WERI-Rb-1 (cell line): ENCODE measurements around the gene FTCD.

Experiments used
- DNase-seq: peaks from one replicate; pipeline ENCODE4 v3.0.0-alpha.2; 2020
- H3K27ac ChIP-seq: fragments of 250-450 bp; sonication (Bioruptor Pico); 2 replicates; pipeline ENCODE4 v1.5.1; 2020; ENCODE audit warnings: mild to moderate bottlenecking, moderate library complexity
- H3K27me3 ChIP-seq: fragments of 250-450 bp; sonication (Bioruptor Pico); 2 replicates; pipeline ENCODE4 v1.5.1; 2021; ENCODE audit warnings: mild to moderate bottlenecking, low read depth, moderate library complexity; ENCODE audit not compliant: insufficient read depth, severe bottlenecking
- H3K36me3 ChIP-seq: fragments of 250-450 bp; sonication (Bioruptor Pico); 2 replicates; pipeline ENCODE4 v1.5.1; 2020; ENCODE audit warnings: mild to moderate bottlenecking, moderate library complexity
- H3K4me3 ChIP-seq: 2 replicates; pipeline ENCODE4 v1.5.1; 2011; ENCODE audit warnings: low read depth, mild to moderate bottlenecking, control low read depth, low read length
- H3K9me3 ChIP-seq: fragments of 250-450 bp; sonication (Bioruptor Pico); 2 replicates; pipeline ENCODE4 v1.5.1; 2021; ENCODE audit warnings: mild to moderate bottlenecking, moderate library complexity; ENCODE audit not compliant: severe bottlenecking
- CTCF ChIP-seq: IDR thresholded peaks from 2 replicates; pipeline ENCODE4 v1.5.1; 2011; ENCODE audit warnings: low read depth, mild to moderate bottlenecking, control low read depth, inconsistent platforms, low read length

FTCD gene

GRCh38 chr21:46160657-46160906, 5.2 kb upstream of the FTCD start:
- H3K27me3 ChIP-seq = no peaks in the 10 kb centered on the region
- peaks cover 13% of the 10 kb centered on the region for H3K9me3 ChIP-seq
- DNase-seq = peak; percentile 8
- H3K36me3 ChIP-seq = peaks cover 26% of the 10 kb centered on the region
- no peak overlapping the region for H3K27ac ChIP-seq
- no peak overlapping the region for H3K4me3 ChIP-seq
- no peak for TF ChIP-seq CTCF

DNA sequence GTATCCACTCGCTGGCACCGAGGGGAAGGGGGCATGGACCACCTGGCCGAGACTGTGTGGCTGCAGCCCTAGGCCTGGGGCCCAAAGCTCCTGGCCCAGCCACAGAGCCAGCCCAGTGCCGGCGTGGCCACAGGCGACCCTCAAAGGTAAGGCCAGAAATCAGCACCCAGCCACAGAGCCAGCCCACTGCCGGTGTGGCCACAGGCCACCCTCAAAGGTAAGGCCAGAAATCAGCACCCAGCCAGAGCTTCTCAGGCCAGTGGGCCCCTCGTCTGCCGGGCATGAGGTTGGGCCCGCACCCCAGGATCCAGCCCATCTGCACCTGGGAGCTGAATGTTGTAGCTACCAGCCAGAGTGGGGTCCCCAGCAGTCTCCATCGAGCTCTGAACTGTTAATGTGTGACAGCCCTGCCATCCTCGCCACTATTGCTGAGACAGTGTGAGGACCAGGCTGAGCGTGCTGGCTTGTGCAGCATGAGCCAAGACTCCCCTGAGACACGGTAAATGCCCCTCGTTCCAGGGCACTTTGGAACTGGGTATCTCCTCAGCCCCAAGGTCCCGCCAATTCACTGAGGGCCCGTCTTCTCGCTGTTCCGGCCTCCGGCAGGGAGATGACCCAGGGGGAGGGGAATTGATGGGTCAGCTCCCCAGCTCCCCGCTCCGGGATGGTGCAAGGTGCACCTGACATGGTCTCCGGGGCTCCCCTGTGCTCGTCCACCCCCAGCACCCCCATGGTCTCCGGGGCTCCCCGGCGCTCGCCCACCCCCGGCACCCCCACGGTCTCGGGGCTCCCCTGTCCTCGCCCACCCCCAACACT, 4.7 kb upstream of the FTCD start:
- no peak overlapping the region; the same call in 1 of the 2 replicates for H3K27ac ChIP-seq
- DNase-seq = peak; percentile 8
- H3K4me3 ChIP-seq = no peak overlapping the region
- peaks cover 24% of the 10 kb centered on the region for H3K36me3 ChIP-seq
- peaks cover 13% of the 10 kb centered on the region for H3K9me3 ChIP-seq
- TF ChIP-seq CTCF = no peak
- no peaks in the 10 kb centered on the region for H3K27me3 ChIP-seq

- Histone ChIP-seq H3K4me3 (no peak overlapping the region), H3K9me3 (peaks cover 13% of the 10 kb centered on the region), H3K27ac (no peak overlapping the region), H3K27me3 (no peaks in the 10 kb centered on the region), H3K36me3 (peaks cover 23% of the 10 kb centered on the region)
- DNase-seq = peak; percentile 6
- TF ChIP-seq CTCF = no peak
Observed at GRCh38 chr21:46159390-46159789, 4.0 kb upstream of the FTCD start.

- no peaks in the 10 kb centered on the region for H3K27me3 ChIP-seq
Observed at GRCh38 chr21:46158666-46159300, 3.4 kb upstream of the FTCD start.

GRCh38 chr21:46157987-46158451, 2.6 kb upstream of the FTCD start:
- DNase-seq = peak; percentile 6
- TF ChIP-seq CTCF = no peak
- no peak overlapping the region for H3K27ac ChIP-seq
- no peak overlapping the region for H3K4me3 ChIP-seq
- H3K36me3 ChIP-seq = peaks cover 18% of the 10 kb centered on the region
- H3K27me3 ChIP-seq = no peaks in the 10 kb centered on the region
- H3K9me3 ChIP-seq = peaks cover 13% of the 10 kb centered on the region

More at GRCh38 chr21:46158666-46159300, 3.4 kb upstream of the FTCD start:
- H3K4me3 ChIP-seq = no peak overlapping the region
- TF ChIP-seq CTCF = no peak
- no peak overlapping the region for H3K27ac ChIP-seq
- H3K36me3 ChIP-seq = peaks cover 18% of the 10 kb centered on the region
- peaks cover 13% of the 10 kb centered on the region for H3K9me3 ChIP-seq
- DNase-seq = no peak
